Measurements from ENCODE around the gene ATG2A. TPM values are rescaled to one million over a fixed set of nuclear protein-coding genes. Genes with fewer than 3 reads are reported as not detected.

Gene ATG2A
- total and polyA plus RNA-seq, 9 of the 15 experiments (the other 6 are each of a cell fraction or from before 2014, with no cell fraction given) = 0.25 to 45.9 (median 5.2) TPM

DNA sequence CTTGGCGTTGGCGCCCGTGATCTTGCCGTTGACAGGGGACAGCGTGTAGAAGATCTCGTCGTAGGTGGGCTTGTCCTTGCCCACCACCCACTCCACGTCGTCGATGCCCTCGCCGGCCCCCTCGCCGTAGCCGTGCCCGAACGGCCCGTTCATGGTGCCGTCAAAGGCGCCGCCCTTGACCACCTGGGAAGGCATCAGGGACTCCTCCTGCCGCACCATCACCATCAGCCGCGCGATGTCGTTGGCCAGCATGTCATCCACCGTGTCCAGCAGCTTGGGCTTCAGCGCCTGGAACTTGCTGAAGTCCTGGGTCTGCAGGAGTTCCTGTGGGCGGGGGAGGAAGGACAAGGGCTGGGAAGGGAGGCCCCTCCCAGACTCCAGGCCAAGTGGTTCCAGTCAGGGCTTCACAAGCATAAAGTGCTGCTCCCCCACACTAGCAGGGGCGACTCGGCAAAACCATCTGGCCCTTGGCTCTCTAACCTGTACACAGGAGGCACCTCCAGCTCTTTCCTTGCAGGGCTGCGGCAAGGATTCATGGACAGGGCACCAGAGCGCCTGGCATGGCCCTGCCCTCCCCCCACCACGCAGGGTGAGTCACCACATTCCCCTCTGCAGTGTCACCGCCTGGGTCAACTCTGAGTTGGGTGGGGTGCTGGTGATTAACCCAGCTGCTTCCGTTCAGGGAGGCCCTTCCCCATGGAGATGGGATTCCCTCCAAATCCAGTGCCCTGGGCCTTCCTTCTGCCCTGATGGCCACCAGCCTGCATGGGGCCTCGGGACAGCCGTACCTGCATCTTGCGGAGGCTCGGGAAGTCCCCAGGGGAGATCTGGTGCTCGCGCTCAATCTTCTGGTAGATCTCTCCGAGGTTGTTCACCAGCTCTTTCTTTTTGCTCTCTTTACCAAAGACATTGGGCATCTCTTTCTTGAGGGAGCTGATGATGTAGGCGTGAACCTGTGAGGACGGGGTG, 62.2 kb downstream of the ATG2A start (continued):
- TF ChIP-seq, protein P1, sequence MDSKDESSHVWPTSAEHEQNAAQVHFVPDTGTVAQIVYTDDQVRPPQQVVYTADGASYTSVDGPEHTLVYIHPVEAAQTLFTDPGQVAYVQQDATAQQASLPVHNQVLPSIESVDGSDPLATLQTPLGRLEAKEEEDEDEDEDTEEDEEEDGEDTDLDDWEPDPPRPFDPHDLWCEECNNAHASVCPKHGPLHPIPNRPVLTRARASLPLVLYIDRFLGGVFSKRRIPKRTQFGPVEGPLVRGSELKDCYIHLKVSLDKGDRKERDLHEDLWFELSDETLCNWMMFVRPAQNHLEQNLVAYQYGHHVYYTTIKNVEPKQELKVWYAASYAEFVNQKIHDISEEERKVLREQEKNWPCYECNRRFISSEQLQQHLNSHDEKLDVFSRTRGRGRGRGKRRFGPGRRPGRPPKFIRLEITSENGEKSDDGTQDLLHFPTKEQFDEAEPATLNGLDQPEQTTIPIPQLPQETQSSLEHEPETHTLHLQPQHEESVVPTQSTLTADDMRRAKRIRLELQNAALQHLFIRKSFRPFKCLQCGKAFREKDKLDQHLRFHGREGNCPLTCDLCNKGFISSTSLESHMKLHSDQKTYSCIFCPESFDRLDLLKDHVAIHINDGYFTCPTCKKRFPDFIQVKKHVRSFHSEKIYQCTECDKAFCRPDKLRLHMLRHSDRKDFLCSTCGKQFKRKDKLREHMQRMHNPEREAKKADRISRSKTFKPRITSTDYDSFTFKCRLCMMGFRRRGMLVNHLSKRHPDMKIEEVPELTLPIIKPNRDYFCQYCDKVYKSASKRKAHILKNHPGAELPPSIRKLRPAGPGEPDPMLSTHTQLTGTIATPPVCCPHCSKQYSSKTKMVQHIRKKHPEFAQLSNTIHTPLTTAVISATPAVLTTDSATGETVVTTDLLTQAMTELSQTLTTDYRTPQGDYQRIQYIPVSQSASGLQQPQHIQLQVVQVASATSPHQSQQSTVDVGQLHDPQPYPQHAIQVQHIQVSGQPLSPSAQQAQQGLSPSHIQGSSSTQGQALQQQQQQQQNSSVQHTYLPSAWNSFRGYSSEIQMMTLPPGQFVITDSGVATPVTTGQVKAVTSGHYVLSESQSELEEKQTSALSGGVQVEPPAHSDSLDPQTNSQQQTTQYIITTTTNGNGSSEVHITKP (IDR thresholded peaks at IDR 0.05; ENCODE audit: partially characterized antibody) = peak; percentile 83
- TF ChIP-seq HMGN3 (IDR thresholded peaks at IDR 0.05; ENCODE audit: borderline replicate concordance, extremely low read depth, insufficient read length, low read depth, low read length) = peak; percentile 49
- TF ChIP-seq, protein P2, sequence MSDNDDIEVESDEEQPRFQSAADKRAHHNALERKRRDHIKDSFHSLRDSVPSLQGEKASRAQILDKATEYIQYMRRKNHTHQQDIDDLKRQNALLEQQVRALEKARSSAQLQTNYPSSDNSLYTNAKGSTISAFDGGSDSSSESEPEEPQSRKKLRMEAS (CRISPR knock-in tag; IDR thresholded peaks at IDR 0.05) = peak; percentile 33; the same call in 1 of the 2 replicates
- TF ChIP-seq, protein P3, sequence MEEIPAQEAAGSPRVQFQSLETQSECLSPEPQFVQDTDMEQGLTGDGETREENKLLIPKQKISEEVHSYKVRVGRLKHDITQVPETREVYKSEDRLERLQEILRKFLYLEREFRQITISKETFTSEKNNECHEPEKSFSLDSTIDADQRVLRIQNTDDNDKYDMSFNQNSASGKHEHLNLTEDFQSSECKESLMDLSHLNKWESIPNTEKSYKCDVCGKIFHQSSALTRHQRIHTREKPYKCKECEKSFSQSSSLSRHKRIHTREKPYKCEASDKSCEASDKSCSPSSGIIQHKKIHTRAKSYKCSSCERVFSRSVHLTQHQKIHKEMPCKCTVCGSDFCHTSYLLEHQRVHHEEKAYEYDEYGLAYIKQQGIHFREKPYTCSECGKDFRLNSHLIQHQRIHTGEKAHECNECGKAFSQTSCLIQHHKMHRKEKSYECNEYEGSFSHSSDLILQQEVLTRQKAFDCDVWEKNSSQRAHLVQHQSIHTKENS (CRISPR knock-in tag; IDR thresholded peaks at IDR 0.05) = no peak
- no peak for TF ChIP-seq NFXL1 (CRISPR knock-in tag; IDR thresholded peaks at IDR 0.05)
- 0 out of 2 replicates have a peak, but pooled peaks have one; percentile 20 for TF ChIP-seq ESRRA (IDR thresholded peaks at IDR 0.05; ENCODE audit: borderline replicate concordance, low read depth)
- no peak for TF ChIP-seq FOXP1 (CRISPR knock-in tag; IDR thresholded peaks at IDR 0.05)
- TF ChIP-seq, protein P4, sequence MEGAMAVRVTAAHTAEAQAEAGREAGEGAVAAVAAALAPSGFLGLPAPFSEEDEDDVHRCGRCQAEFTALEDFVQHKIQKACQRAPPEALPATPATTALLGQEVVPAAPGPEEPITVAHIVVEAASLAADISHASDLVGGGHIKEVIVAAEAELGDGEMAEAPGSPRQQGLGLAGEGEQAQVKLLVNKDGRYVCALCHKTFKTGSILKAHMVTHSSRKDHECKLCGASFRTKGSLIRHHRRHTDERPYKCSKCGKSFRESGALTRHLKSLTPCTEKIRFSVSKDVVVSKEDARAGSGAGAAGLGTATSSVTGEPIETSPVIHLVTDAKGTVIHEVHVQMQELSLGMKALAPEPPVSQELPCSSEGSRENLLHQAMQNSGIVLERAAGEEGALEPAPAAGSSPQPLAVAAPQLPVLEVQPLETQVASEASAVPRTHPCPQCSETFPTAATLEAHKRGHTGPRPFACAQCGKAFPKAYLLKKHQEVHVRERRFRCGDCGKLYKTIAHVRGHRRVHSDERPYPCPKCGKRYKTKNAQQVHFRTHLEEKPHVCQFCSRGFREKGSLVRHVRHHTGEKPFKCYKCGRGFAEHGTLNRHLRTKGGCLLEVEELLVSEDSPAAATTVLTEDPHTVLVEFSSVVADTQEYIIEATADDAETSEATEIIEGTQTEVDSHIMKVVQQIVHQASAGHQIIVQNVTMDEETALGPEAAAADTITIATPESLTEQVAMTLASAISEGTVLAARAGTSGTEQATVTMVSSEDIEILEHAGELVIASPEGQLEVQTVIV (CRISPR knock-in tag; IDR thresholded peaks at IDR 0.05; ENCODE audit: borderline replicate concordance) = no peak
- no peak for TF ChIP-seq E2F3 (CRISPR knock-in tag; IDR thresholded peaks at IDR 0.05)
- TF ChIP-seq, protein P5, sequence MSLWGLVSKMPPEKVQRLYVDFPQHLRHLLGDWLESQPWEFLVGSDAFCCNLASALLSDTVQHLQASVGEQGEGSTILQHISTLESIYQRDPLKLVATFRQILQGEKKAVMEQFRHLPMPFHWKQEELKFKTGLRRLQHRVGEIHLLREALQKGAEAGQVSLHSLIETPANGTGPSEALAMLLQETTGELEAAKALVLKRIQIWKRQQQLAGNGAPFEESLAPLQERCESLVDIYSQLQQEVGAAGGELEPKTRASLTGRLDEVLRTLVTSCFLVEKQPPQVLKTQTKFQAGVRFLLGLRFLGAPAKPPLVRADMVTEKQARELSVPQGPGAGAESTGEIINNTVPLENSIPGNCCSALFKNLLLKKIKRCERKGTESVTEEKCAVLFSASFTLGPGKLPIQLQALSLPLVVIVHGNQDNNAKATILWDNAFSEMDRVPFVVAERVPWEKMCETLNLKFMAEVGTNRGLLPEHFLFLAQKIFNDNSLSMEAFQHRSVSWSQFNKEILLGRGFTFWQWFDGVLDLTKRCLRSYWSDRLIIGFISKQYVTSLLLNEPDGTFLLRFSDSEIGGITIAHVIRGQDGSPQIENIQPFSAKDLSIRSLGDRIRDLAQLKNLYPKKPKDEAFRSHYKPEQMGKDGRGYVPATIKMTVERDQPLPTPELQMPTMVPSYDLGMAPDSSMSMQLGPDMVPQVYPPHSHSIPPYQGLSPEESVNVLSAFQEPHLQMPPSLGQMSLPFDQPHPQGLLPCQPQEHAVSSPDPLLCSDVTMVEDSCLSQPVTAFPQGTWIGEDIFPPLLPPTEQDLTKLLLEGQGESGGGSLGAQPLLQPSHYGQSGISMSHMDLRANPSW (CRISPR knock-in tag; IDR thresholded peaks at IDR 0.05) = no peak
- TF ChIP-seq NCOA4 (IDR thresholded peaks at IDR 0.05; ENCODE audit: partially characterized antibody) = no peak
- TF ChIP-seq ZNF12 (CRISPR knock-in tag; IDR thresholded peaks at IDR 0.05) = no peak
- TF ChIP-seq YY1 (IDR thresholded peaks at IDR 0.05; ENCODE audit: borderline replicate concordance in 1 of 3, control insufficient read depth in 1 of 3, extremely low read depth in 1 of 3, insufficient read depth in 3 of 3, insufficient read length in 1 of 3, insufficient replicate concordance in 2 of 3, low read depth in 1 of 3, low read length in 2 of 3) = peak in 1 of 3 experiments; percentile 10
- TF ChIP-seq MTA3 (IDR thresholded peaks at IDR 0.05; ENCODE audit: borderline replicate concordance) = peak; percentile 92

Data from K562 (cell line).